Common myeloid progenitor, CD34-positive (primary cell): Measurements from ENCODE around the gene THUMPD1.

ENCODE experiments used
- CTCF ChIA-PET: fragments of 350-600 bp; sonication (Branson Sonifier 250); formaldehyde crosslinking; loops from one replicate; lab custom pipeline; 2021; ENCODE audit warnings: antibody characterized with exemption; lab: Charles Lee
- POLR2A ChIA-PET: fragments of 350-600 bp; sonication (Branson Sonifier 250); formaldehyde crosslinking; loops from one replicate; lab custom pipeline; 2021; ENCODE audit warnings: antibody characterized with exemption; lab: Charles Lee
- DNase-seq, 3 donors: peaks; one replicate each; pipeline versions ENCODE4 v3.0.0 to v3.0.0-alpha.2; 2013
- H3K27ac ChIP-seq, 2 experiments: 1 replicate in 1 of 2; 2 replicates in 1 of 2; pipeline ENCODE4 v1.7.0; 2013; ENCODE audit warnings: inconsistent platforms in 2 of 2, low read length in 2 of 2, mild to moderate bottlenecking in 2 of 2, low read depth in 1 of 2, moderate library complexity in 1 of 2; ENCODE audit not compliant: severe bottlenecking in 2 of 2, insufficient read depth in 1 of 2, poor library complexity in 1 of 2
- H3K27me3 ChIP-seq, 5 experiments: replicated peaks in 2 of 5; 1 replicate in 3 of 5; 2 replicates in 2 of 5; pipeline versions ENCODE4 v1.6.1 to v1.7.0; 2013; ENCODE audit warnings: low read length in 4 of 5, mild to moderate bottlenecking in 2 of 5, moderate library complexity in 2 of 5, inconsistent platforms in 1 of 5; ENCODE audit not compliant: insufficient read depth in 5 of 5, control insufficient read depth in 4 of 5
- H3K36me3 ChIP-seq, 4 experiments: 1 replicate in 2 of 4; 2 replicates in 2 of 4; pipeline versions ENCODE4 v1.6.1 to v1.7.0; 2013; ENCODE audit warnings: low read length in 3 of 4, control low read depth in 1 of 4, mild to moderate bottlenecking in 1 of 4; ENCODE audit not compliant: control insufficient read depth in 4 of 4, insufficient read depth in 4 of 4
- H3K4me1 ChIP-seq, 4 experiments: 1 replicate in 3 of 4; 2 replicates in 1 of 4; pipeline versions ENCODE4 v1.6.1 to v1.7.1; 2013; ENCODE audit warnings: low read length in 3 of 4, mild to moderate bottlenecking in 3 of 4, control low read depth in 1 of 4, inconsistent platforms in 1 of 4, moderate library complexity in 1 of 4; ENCODE audit not compliant: control insufficient read depth in 4 of 4, insufficient read depth in 4 of 4; ENCODE audit errors: control extremely low read depth in 1 of 4
- H3K4me3 ChIP-seq, 7 experiments: 1 replicate in 4 of 7; 2 replicates in 3 of 7; pipeline versions ENCODE4 v1.5.1 to v1.7.0; 2013; ENCODE audit warnings: mild to moderate bottlenecking in 7 of 7, low read length in 6 of 7, moderate library complexity in 6 of 7, inconsistent platforms in 2 of 7, low read depth in 2 of 7, control low read depth in 1 of 7; ENCODE audit not compliant: insufficient read depth in 4 of 7, control insufficient read depth in 1 of 7; ENCODE audit errors: extremely low read depth in 1 of 7
- H3K9me3 ChIP-seq, 5 experiments: 1 replicate in 4 of 5; 2 replicates in 1 of 5; pipeline versions ENCODE4 v1.6.1 to v1.7.1; 2013; ENCODE audit warnings: low read length in 4 of 5, mild to moderate bottlenecking in 2 of 5, inconsistent platforms in 1 of 5, low read depth in 1 of 5, moderate library complexity in 1 of 5; ENCODE audit not compliant: control insufficient read depth in 4 of 5, insufficient read depth in 2 of 5; ENCODE audit errors: control extremely low read depth in 1 of 5
- WGBS: methylation state at CpG from one replicate; pipeline ENCODE4 v1.1.5; 2013; ENCODE audit not compliant: insufficient coverage; 5-methylcytosine and 5-hydroxymethylcytosine counted together

Gene THUMPD1

DNA sequence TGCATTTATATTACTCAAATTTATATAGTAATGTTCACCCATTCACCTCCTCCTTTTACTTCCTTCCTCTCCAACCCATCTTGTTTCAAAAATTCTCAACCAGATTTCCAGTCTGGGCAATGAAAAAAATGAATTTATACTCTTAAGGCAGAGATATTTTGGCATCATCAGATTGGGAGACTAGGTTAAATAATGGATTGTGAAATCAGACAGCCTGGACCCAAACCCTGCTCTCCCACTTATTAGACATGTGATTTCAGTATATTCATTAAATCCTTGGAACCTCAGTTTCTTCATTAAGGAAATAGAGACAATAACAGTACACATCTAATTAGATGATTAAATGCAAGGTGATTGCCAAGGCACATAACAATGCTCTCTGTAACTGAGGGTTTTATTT, 52.0 kb downstream of the THUMPD1 start:
- H3K9me3 ChIP-seq: peaks cover 0 to 2% (median 0%) of the 10 kb centered on the region in 5 experiments
- DNase-seq: no peak
- H3K36me3 ChIP-seq: no peaks in the 10 kb centered on the region
- POLR2A ChIA-PET: no interaction called here
- peaks cover 0 to 3% (median 0%) of the 10 kb centered on the region in 5 experiments for H3K27me3 ChIP-seq
- no peak overlapping the region for H3K4me3 ChIP-seq
- H3K27ac ChIP-seq: no peak overlapping the region
- H3K4me1 ChIP-seq: peaks cover 3 to 13% (median 4%) of the 10 kb centered on the region in 4 experiments
- CTCF ChIA-PET: no interaction called here

GRCh38 chr16:20683812-20684211, 57.8 kb downstream of the THUMPD1 start:
- no CpG with 5 or more reads among the region's 1 CpG for WGBS
- peaks cover 0 to 3% (median 0%) of the 10 kb centered on the region in 5 experiments for H3K27me3 ChIP-seq
- CTCF ChIA-PET: no interaction called here
- no peaks in the 10 kb centered on the region for H3K9me3 ChIP-seq
- H3K36me3 ChIP-seq: no peaks in the 10 kb centered on the region
- H3K27ac ChIP-seq: no peak overlapping the region
- no peaks in the 10 kb centered on the region for H3K4me1 ChIP-seq
- peak in 1 of 3 donors; percentile 17 for DNase-seq
- no peak overlapping the region for H3K4me3 ChIP-seq
- POLR2A ChIA-PET: no interaction called here
